Stimulated activated naive CD4-positive, alpha-beta T cell (primary cell): ENCODE results near the gene MALAT1.
"Not testable (repeated sequence)": the region's sequence is repeated elsewhere in the genome, so short reads cannot be mapped to it uniquely, and the experiment has no call there.

ENCODE experiments used
- DNase-seq, 6 experiments: peaks; one replicate each; lab custom pipeline; 2025; lab: John Stamatoyannopoulos, UW

MALAT1 gene

DNA sequence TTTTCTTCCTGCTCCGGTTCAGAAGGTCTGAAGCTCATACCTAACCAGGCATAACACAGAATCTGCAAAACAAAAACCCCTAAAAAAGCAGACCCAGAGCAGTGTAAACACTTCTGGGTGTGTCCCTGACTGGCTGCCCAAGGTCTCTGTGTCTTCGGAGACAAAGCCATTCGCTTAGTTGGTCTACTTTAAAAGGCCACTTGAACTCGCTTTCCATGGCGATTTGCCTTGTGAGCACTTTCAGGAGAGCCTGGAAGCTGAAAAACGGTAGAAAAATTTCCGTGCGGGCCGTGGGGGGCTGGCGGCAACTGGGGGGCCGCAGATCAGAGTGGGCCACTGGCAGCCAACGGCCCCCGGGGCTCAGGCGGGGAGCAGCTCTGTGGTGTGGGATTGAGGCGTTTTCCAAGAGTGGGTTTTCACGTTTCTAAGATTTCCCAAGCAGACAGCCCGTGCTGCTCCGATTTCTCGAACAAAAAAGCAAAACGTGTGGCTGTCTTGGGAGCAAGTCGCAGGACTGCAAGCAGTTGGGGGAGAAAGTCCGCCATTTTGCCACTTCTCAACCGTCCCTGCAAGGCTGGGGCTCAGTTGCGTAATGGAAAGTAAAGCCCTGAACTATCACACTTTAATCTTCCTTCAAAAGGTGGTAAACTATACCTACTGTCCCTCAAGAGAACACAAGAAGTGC lies 661 bp upstream of the MALAT1 start:
- DNase-seq, result peak; percentile 50 to 92 (median 69)

GRCh38 chr11:65498727-65498976 lies 193 bp upstream of the MALAT1 start:
- DNase-seq, result no peak

DNA sequence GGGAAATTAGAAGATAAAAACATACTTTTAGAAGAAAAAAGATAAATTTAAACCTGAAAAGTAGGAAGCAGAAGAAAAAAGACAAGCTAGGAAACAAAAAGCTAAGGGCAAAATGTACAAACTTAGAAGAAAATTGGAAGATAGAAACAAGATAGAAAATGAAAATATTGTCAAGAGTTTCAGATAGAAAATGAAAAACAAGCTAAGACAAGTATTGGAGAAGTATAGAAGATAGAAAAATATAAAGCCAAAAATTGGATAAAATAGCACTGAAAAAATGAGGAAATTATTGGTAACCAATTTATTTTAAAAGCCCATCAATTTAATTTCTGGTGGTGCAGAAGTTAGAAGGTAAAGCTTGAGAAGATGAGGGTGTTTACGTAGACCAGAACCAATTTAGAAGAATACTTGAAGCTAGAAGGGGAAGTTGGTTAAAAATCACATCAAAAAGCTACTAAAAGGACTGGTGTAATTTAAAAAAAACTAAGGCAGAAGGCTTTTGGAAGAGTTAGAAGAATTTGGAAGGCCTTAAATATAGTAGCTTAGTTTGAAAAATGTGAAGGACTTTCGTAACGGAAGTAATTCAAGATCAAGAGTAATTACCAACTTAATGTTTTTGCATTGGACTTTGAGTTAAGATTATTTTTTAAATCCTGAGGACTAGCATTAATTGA lies 1.0 kb downstream of the MALAT1 start:
- DNase-seq, result peak in 3 of 6 experiments; percentile 56 to 67 (median 56)

- DNase-seq, result peak in 3 of 6 experiments; percentile 60 to 67 (median 60)
These were observed 1.7 kb downstream of the MALAT1 start for GRCh38 chr11:65500387-65501185.

GRCh38 chr11:65501186-65501471 lies 2.3 kb downstream of the MALAT1 start:
- DNase-seq, result no peak

- DNase-seq, result peak in 2 of 6 experiments; percentile 36 to 40
These were observed 2.8 kb downstream of the MALAT1 start for GRCh38 chr11:65501472-65502273.

DNA sequence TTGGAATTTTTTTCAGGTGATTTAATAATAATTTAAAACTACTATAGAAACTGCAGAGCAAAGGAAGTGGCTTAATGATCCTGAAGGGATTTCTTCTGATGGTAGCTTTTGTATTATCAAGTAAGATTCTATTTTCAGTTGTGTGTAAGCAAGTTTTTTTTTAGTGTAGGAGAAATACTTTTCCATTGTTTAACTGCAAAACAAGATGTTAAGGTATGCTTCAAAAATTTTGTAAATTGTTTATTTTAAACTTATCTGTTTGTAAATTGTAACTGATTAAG lies 3.4 kb downstream of the MALAT1 start:
- DNase-seq, result no peak

GRCh38 chr11:65502555-65503367 lies 3.9 kb downstream of the MALAT1 start:
- peak in 2 of 6 experiments; percentile 27 to 31 for DNase-seq

- peak in 1 of 6 experiments; percentile 30 for DNase-seq
These were observed 4.6 kb downstream of the MALAT1 start for GRCh38 chr11:65503368-65503948.

DNA sequence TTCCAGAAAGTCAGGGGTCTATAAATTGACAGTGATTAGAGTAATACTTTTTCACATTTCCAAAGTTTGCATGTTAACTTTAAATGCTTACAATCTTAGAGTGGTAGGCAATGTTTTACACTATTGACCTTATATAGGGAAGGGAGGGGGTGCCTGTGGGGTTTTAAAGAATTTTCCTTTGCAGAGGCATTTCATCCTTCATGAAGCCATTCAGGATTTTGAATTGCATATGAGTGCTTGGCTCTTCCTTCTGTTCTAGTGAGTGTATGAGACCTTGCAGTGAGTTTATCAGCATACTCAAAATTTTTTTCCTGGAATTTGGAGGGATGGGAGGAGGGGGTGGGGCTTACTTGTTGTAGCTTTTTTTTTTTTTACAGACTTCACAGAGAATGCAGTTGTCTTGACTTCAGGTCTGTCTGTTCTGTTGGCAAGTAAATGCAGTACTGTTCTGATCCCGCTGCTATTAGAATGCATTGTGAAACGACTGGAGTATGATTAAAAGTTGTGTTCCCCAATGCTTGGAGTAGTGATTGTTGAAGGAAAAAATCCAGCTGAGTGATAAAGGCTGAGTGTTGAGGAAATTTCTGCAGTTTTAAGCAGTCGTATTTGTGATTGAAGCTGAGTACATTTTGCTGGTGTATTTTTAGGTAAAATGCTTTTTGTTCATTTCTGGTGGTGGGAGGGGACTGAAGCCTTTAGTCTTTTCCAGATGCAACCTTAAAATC lies 5.3 kb downstream of the MALAT1 start:
- DNase-seq, result peak in 2 of 6 experiments; percentile 20 to 40

- peak in 1 of 6 experiments; percentile 35 for DNase-seq
These were observed 6.0 kb downstream of the MALAT1 start for GRCh38 chr11:65504674-65505465.

- DNase-seq, result peak in 2 of 6 experiments; percentile 38 to 57
These were observed 6.8 kb downstream of the MALAT1 start for GRCh38 chr11:65505466-65506289.

GRCh38 chr11:65506290-65506771 lies 7.5 kb downstream of the MALAT1 start:
- peak in 3 of 6 experiments; percentile 49 to 62 (median 52) for DNase-seq

GRCh38 chr11:65506772-65507505 lies 8.1 kb downstream of the MALAT1 start:
- DNase-seq, result peak in 5 of 6 experiments; percentile 41 to 82 (median 52)

DNA sequence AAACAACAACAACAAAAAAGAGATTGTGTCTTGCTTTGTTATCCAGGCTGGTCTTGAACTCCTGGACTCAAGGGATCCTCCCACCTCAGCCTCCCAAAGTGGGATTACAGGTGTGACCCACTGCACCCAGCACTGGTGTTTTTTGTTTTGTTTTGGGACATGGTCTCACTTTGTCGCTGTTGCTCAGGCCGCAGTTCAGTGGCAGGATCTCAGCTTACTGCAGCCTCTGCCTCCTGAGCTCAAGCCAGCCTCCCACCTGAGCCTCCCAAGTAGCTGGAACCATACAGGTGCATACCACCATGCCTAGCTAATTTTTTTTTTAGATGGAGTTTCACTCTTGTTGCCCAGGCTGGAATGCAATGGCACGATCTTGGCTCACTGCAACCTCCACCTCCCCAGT lies 13.5 kb downstream of the MALAT1 start:
- DNase-seq, result not testable (repeated sequence)

DNA sequence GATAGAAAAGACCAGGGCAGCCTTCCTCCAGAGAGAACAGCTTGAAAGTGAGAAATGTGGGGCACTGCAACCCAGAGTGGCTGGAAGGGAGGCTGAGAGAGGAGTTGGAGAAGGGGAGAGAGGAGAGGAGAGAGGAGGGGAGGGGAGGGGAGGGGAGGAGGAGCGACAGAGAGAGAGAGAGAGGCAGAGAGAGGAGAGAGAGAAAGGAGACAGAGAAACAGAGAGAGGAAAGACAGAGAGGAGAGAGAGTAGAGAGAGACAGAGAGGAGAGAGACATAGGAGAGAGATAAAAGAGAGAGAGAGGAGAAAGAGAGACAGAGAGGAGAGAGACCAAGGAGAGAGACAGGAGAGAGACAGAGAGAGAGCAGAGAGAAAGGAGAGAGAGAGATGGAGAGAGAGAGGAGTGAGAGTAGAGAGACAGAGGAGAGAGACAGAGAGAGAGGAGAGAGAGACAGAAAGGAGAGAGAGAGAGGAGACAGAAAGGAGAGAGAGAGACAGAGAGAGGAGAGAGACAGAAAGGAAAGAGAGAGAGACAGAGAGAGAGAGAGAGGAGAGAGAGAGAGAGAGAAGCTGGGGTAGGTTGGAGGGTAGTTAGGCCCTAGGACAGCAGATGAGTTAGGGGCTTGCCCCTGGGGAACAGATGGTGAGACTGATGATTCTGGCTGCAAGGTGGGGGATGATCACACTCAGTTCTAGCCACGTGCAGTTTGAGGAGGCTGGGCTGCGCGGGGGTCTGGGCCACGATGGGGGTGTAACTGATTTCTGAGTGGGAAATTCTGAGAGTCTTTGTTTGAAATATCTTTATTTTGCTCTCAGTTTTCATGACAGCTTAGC lies 17.5 kb downstream of the MALAT1 start:
- no peak for DNase-seq

DNA sequence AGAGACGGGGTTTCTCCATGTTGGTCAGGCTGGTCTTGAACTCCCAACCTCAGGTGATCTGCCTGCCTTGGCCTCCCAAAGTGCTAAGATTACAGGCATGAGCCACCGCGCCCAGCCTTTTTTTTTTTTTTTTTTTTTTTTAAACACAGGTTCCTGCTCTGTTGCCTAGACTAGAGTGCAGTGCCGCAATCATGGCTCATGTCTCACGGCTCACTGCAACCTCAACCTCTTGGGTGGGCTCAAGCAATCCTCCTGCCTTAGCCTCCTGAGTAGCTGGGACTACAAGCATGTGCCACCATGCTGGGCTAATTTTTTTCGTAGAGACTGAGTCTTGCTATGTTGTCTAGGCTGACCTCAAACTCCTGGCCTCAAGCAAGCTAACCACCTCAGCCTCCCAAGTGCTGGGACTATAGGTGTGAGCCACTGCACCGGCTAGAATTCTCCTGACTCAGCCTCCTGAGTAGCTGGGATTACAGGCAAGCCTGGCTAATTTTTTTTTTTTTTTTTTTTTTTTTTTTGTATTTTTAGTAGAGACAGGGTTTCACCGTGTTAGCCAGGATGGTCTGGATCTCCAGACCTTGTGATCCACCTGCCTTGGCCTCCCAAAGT lies 20.2 kb downstream of the MALAT1 start:
- not testable (repeated sequence) for DNase-seq
